Liver (tissue), 9 donors: ENCODE measurements around the gene NSL1. TPM values are rescaled to one million over a fixed set of nuclear protein-coding genes. Genes with fewer than 3 reads are reported as not detected.

Source experiments
- DNase-seq: peaks from one replicate; pipeline ENCODE4 v3.0.0-alpha.2; 2017; ENCODE audit warnings: low spot score
- H3K27ac ChIP-seq, 2 donors: one replicate each; pipeline ENCODE4 v1.7.0; 2013; ENCODE audit warnings: inconsistent platforms in 2 of 2, low read length in 2 of 2, control low read depth in 1 of 2, low read depth in 1 of 2, mild to moderate bottlenecking in 1 of 2
- H3K27me3 ChIP-seq, 4 donors: one replicate each; pipeline versions ENCODE4 v1.6.1 to v1.7.0; 2013; ENCODE audit warnings: low read length in 3 of 4, inconsistent platforms in 1 of 4, mild to moderate bottlenecking in 1 of 4, moderate library complexity in 1 of 4; ENCODE audit not compliant: control insufficient read depth in 4 of 4, insufficient read depth in 4 of 4
- H3K36me3 ChIP-seq, 4 donors: one replicate each; pipeline versions ENCODE4 v1.6.1 to v1.7.0; 2013; ENCODE audit warnings: low read length in 3 of 4, mild to moderate bottlenecking in 3 of 4, low read depth in 1 of 4, moderate library complexity in 1 of 4; ENCODE audit not compliant: control insufficient read depth in 4 of 4, insufficient read depth in 3 of 4
- H3K4me1 ChIP-seq, 4 donors: one replicate each; pipeline versions ENCODE4 v1.6.1 to v1.7.0; 2013; ENCODE audit warnings: low read length in 3 of 4, mild to moderate bottlenecking in 3 of 4, moderate library complexity in 1 of 4; ENCODE audit not compliant: control insufficient read depth in 4 of 4, insufficient read depth in 4 of 4
- H3K4me3 ChIP-seq, 3 donors: one replicate each; pipeline versions ENCODE4 v1.6.1 to v1.7.0; 2013; ENCODE audit warnings: low read length in 3 of 3, control low read depth in 1 of 3, low read depth in 1 of 3, mild to moderate bottlenecking in 1 of 3
- H3K9ac ChIP-seq, 2 donors: one replicate each; pipeline ENCODE4 v1.7.0; 2013; ENCODE audit warnings: low read length in 2 of 2, mild to moderate bottlenecking in 2 of 2, moderate library complexity in 2 of 2, control low read depth in 1 of 2, low read depth in 1 of 2
- H3K9me3 ChIP-seq, 4 donors: one replicate each; pipeline versions ENCODE4 v1.6.1 to v1.7.0; 2013; ENCODE audit warnings: low read length in 3 of 4; ENCODE audit not compliant: control insufficient read depth in 4 of 4
- ATF3 ChIP-seq: IDR thresholded peaks from 2 replicates; pipeline ENCODE4 v1.6.1; 2016; ENCODE audit warnings: antibody characterized with exemption
- EGR1 ChIP-seq, 2 donors: IDR thresholded peaks; 2 replicates each; pipeline ENCODE4 v1.6.1; 2016 to 2018; ENCODE audit warnings: antibody characterized with exemption in 2 of 2, low read depth in 2 of 2
- FOXA1 ChIP-seq: IDR thresholded peaks from 2 replicates; pipeline ENCODE4 v1.6.1; 2016; ENCODE audit warnings: antibody characterized with exemption
- FOXA2 ChIP-seq: IDR thresholded peaks from 2 replicates; pipeline ENCODE4 v1.6.1; 2016; ENCODE audit warnings: antibody characterized with exemption
- GABPA ChIP-seq, 2 donors: IDR thresholded peaks in 1 of 2; conservative IDR thresholded peaks in 1 of 2; 2 replicates each; pipeline ENCODE4 v1.6.1; 2016; ENCODE audit warnings: antibody characterized with exemption in 2 of 2, mild to moderate bottlenecking in 1 of 2, moderate library complexity in 1 of 2
- HNF4A ChIP-seq, 2 donors: conservative IDR thresholded peaks; 2 replicates each; pipeline ENCODE4 v1.6.1; 2016; ENCODE audit warnings: antibody characterized with exemption in 2 of 2, mild to moderate bottlenecking in 2 of 2
- HNF4G ChIP-seq: IDR thresholded peaks from 2 replicates; pipeline ENCODE4 v1.6.1; 2016; ENCODE audit warnings: antibody characterized with exemption
- JUND ChIP-seq, 2 donors: IDR thresholded peaks; 2 replicates each; pipeline ENCODE4 v1.6.1; 2016; ENCODE audit warnings: antibody characterized with exemption in 2 of 2
- NR2F2 ChIP-seq: IDR thresholded peaks from 2 replicates; pipeline ENCODE4 v1.6.1; 2016; ENCODE audit warnings: antibody characterized with exemption
- RAD21 ChIP-seq, 2 donors: IDR thresholded peaks; 2 replicates each; pipeline ENCODE4 v1.6.1; 2016; ENCODE audit warnings: antibody characterized with exemption in 2 of 2, mild to moderate bottlenecking in 2 of 2
- RXRA ChIP-seq, 2 donors: IDR thresholded peaks; 2 replicates each; pipeline ENCODE4 v1.6.1; 2017 to 2018; ENCODE audit warnings: antibody characterized with exemption in 2 of 2, mild to moderate bottlenecking in 1 of 2
- SP1 ChIP-seq: IDR thresholded peaks from 2 replicates; pipeline ENCODE4 v1.6.1; 2018; ENCODE audit warnings: antibody characterized with exemption, mild to moderate bottlenecking
- TAF1 ChIP-seq: conservative IDR thresholded peaks from 2 replicates; pipeline ENCODE4 v1.6.1; 2016; ENCODE audit warnings: antibody characterized with exemption, mild to moderate bottlenecking
- YY1 ChIP-seq: IDR thresholded peaks from 2 replicates; pipeline ENCODE4 v1.6.1; 2016; ENCODE audit warnings: antibody characterized with exemption, mild to moderate bottlenecking
- WGBS: extraction: QIAGEN DNeasy Blood & Tissue Kit; methylation state at CpG from one replicate; pipeline ENCODE4 v1.1.7; 2013; 5-methylcytosine and 5-hydroxymethylcytosine counted together
- polyA plus RNA-seq, 2 donors: library from polyadenylated mRNA; stranded (reverse) in 1 of 2; unstranded in 1 of 2; fragments of 200-250 nt in 1 of 2; fragments of >200 nt in 1 of 2; fragmentation: Nextera tagmentation in 1 of 2; extraction: Ambion mirVana in 1 of 2; gene quantifications; one replicate each; pipeline versions ENCODE4 v1.2.1 to v1.2.3, GENCODE V29; 2013 to 2015
- total RNA-seq, 2 donors: library from RNA; depleted of rRNA; stranded (reverse); fragments of >200 nt; gene quantifications; one replicate each; pipeline ENCODE4 v1.2.3, GENCODE V29; 2014
- TF ChIP-seq, protein P1 (sequence below): IDR thresholded peaks from 2 replicates; pipeline ENCODE4 v1.6.1; 2016; ENCODE audit warnings: antibody characterized with exemption
- TF ChIP-seq, protein P2 (sequence below): IDR thresholded peaks from 2 replicates; pipeline ENCODE4 v1.6.1; 2016; ENCODE audit warnings: antibody characterized with exemption, mild to moderate bottlenecking
- TF ChIP-seq, protein P3 (sequence below): fragments of 150-350 bp; IDR thresholded peaks from 2 replicates; pipeline ENCODE4 v1.5.1; 2017; ENCODE audit warnings: improper control_type of control experiment, low read depth, low read length; ENCODE audit not compliant: missing input control
- TF ChIP-seq, protein P4 (sequence below): IDR thresholded peaks from 2 replicates; pipeline ENCODE4 v1.6.1; 2016; ENCODE audit warnings: antibody characterized with exemption
- donor health status: healthy.
- donor health status: healthy.
- donor health status: healthy.
- donor health status: healthy.
- donor health status: healthy.

The NSL1 gene
- total and polyA plus RNA-seq, 4 donors: 17.2 to 31.3 (median 18.7) TPM

DNA sequence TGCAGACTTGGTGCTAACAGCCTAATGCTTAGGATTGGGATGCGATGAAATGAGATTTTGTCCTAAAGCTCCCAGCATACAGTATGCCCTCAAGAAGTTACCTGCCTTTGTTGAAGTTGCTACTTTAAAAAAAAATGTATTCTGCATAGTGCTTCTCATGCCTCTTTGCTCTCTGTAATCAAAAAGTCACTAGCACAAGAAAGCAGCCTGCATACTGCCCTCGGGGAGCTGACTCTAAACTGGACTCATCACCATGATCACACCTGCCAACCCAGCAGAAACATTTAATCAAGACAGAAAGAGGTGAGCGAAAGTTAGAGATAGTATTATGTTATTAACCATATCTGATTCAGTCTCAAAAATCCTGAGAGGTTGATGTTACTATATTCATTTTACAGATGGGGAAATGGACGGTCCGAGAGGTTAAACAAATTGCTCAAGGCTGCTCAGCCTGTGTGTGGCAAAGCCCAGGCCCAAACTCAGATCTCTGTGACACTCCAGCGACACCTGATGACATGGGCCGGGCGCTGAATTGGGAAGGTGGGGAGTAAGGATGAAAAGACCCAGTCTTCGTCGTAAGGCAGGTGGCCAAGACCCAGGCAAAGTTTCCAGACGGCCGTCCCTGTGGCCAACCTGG, 93.0 kb downstream of the NSL1 start:
- peaks cover 0 to 13% (median 7%) of the 10 kb centered on the region in 4 donors for H3K27me3 ChIP-seq
- H3K9me3 ChIP-seq: no peaks in the 10 kb centered on the region
- peaks cover 13 to 26% (median 19%) of the 10 kb centered on the region in 4 donors for H3K4me1 ChIP-seq
- 28% methylated on average over 12 of the region's 12 CpGs for WGBS
- no peaks in the 10 kb centered on the region for H3K36me3 ChIP-seq
- H3K27ac ChIP-seq: no peak overlapping the region
- DNase-seq: no peak
- peak overlapping the region in 1 of 3 donors; percentile 62 for H3K4me3 ChIP-seq
- peak overlapping the region in 1 of 2 donors; percentile 3 for H3K9ac ChIP-seq
- no peak for TF ChIP-seq EGR1 (IDR thresholded peaks at IDR 0.05; ENCODE audit: low read depth in 2 of 2)
- no peak for TF ChIP-seq RAD21 (IDR thresholded peaks at IDR 0.05)
- TF ChIP-seq HNF4G: no peak
- no peak for TF ChIP-seq SP1
- TF ChIP-seq FOXA1: no peak
- no peak for TF ChIP-seq TAF1
- TF ChIP-seq RXRA (IDR thresholded peaks at IDR 0.05): no peak
- TF ChIP-seq, protein P1, sequence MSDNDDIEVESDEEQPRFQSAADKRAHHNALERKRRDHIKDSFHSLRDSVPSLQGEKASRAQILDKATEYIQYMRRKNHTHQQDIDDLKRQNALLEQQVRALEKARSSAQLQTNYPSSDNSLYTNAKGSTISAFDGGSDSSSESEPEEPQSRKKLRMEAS: no peak
- TF ChIP-seq NR2F2: no peak
- no peak for TF ChIP-seq GABPA (IDR thresholded peaks at IDR 0.05 in 1 of 2, conservative IDR thresholded peaks at IDR 0.05 in 1 of 2)
- TF ChIP-seq, protein P2, sequence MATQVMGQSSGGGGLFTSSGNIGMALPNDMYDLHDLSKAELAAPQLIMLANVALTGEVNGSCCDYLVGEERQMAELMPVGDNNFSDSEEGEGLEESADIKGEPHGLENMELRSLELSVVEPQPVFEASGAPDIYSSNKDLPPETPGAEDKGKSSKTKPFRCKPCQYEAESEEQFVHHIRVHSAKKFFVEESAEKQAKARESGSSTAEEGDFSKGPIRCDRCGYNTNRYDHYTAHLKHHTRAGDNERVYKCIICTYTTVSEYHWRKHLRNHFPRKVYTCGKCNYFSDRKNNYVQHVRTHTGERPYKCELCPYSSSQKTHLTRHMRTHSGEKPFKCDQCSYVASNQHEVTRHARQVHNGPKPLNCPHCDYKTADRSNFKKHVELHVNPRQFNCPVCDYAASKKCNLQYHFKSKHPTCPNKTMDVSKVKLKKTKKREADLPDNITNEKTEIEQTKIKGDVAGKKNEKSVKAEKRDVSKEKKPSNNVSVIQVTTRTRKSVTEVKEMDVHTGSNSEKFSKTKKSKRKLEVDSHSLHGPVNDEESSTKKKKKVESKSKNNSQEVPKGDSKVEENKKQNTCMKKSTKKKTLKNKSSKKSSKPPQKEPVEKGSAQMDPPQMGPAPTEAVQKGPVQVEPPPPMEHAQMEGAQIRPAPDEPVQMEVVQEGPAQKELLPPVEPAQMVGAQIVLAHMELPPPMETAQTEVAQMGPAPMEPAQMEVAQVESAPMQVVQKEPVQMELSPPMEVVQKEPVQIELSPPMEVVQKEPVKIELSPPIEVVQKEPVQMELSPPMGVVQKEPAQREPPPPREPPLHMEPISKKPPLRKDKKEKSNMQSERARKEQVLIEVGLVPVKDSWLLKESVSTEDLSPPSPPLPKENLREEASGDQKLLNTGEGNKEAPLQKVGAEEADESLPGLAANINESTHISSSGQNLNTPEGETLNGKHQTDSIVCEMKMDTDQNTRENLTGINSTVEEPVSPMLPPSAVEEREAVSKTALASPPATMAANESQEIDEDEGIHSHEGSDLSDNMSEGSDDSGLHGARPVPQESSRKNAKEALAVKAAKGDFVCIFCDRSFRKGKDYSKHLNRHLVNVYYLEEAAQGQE: no peak
- no peak for TF ChIP-seq YY1
- TF ChIP-seq HNF4A (conservative IDR thresholded peaks at IDR 0.05): no peak
- TF ChIP-seq ATF3: no peak

DNA sequence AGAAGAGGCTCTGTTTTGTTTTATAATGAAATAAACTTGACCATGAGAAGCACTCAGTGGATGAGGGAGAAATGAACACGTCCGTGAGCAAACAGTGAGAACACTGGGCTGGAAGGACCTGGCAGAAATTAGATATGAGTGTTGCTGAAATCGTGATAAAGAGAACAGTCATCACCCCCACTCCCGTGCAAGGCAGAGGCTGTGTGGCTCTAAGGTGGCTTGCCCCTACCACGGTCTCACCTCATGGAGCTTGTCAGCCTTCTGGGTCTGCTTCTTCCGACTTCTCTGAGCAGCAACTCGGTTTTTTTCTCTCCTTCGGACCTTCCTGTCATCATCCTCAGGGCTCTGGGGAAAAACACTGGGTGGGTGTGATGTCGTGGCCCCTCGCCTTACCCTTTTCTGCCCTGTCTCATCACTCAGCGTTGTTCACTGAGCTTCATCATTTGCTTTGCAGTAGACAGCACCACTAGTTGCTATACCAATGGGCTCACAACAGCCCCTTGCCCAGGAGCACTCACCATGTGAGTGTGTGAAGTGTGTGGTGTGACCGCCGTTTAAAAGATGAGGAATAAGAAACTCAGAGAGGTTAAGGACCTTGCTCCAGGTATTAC, 94.8 kb downstream of the NSL1 start:
- DNase-seq: no peak
- 75% methylated on average over 13 of the region's 13 CpGs for whole genome bisulfite sequencing
- TF ChIP-seq HNF4A (conservative IDR thresholded peaks at IDR 0.05) (no peak), HNF4G (no peak), GABPA (IDR thresholded peaks at IDR 0.05 in 1 of 2, conservative IDR thresholded peaks at IDR 0.05 in 1 of 2) (no peak), FOXA1 (no peak), EGR1 (IDR thresholded peaks at IDR 0.05; ENCODE audit: low read depth in 2 of 2) (no peak), FOXA2 (no peak), NR2F2 (no peak), JUND (IDR thresholded peaks at IDR 0.05) (no peak), ATF3 (no peak), RXRA (IDR thresholded peaks at IDR 0.05) (no peak), SP1 (no peak), RAD21 (IDR thresholded peaks at IDR 0.05) (no peak)
- TF ChIP-seq, protein P1: no peak
- TF ChIP-seq, protein P3, sequence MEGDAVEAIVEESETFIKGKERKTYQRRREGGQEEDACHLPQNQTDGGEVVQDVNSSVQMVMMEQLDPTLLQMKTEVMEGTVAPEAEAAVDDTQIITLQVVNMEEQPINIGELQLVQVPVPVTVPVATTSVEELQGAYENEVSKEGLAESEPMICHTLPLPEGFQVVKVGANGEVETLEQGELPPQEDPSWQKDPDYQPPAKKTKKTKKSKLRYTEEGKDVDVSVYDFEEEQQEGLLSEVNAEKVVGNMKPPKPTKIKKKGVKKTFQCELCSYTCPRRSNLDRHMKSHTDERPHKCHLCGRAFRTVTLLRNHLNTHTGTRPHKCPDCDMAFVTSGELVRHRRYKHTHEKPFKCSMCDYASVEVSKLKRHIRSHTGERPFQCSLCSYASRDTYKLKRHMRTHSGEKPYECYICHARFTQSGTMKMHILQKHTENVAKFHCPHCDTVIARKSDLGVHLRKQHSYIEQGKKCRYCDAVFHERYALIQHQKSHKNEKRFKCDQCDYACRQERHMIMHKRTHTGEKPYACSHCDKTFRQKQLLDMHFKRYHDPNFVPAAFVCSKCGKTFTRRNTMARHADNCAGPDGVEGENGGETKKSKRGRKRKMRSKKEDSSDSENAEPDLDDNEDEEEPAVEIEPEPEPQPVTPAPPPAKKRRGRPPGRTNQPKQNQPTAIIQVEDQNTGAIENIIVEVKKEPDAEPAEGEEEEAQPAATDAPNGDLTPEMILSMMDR: no peak
- TF ChIP-seq, protein P4, sequence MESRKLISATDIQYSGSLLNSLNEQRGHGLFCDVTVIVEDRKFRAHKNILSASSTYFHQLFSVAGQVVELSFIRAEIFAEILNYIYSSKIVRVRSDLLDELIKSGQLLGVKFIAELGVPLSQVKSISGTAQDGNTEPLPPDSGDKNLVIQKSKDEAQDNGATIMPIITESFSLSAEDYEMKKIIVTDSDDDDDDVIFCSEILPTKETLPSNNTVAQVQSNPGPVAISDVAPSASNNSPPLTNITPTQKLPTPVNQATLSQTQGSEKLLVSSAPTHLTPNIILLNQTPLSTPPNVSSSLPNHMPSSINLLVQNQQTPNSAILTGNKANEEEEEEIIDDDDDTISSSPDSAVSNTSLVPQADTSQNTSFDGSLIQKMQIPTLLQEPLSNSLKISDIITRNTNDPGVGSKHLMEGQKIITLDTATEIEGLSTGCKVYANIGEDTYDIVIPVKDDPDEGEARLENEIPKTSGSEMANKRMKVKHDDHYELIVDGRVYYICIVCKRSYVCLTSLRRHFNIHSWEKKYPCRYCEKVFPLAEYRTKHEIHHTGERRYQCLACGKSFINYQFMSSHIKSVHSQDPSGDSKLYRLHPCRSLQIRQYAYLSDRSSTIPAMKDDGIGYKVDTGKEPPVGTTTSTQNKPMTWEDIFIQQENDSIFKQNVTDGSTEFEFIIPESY: no peak

More for the DNA sequence above, 94.8 kb downstream of the NSL1 start:
- Histone ChIP-seq H3K9ac (no peak overlapping the region), H3K9me3 (no peaks in the 10 kb centered on the region), H3K4me1 (peaks cover 13 to 26% (median 19%) of the 10 kb centered on the region in 4 donors), H3K27me3 (peaks cover 0 to 13% (median 7%) of the 10 kb centered on the region in 4 donors), H3K36me3 (no peaks in the 10 kb centered on the region), H3K4me3 (no peak overlapping the region), H3K27ac (no peak overlapping the region)
